H1 (cell line): ENCODE results near the gene FADD.

Source experiments
- CBX5 ChIP-seq: fragments of 300-800, 300-1000 bp; sonication (generic); IDR thresholded peaks from 2 replicates; pipeline ENCODE4 v1.7.1; 2016; ENCODE audit warnings: antibody characterized with exemption, low read length, low read depth
- GABPA ChIP-seq: IDR thresholded peaks from 2 replicates; pipeline ENCODE4 v1.6.1; 2011; ENCODE audit warnings: mild to moderate bottlenecking, low read length, moderate library complexity, borderline replicate concordance; ENCODE audit not compliant: insufficient read depth
- POLR2A ChIP-seq, 2 experiments: IDR thresholded peaks; 1 replicate in 1 of 2; 2 replicates in 1 of 2; pipeline ENCODE4 v1.6.1; 2011; ENCODE audit warnings: low read depth in 2 of 2, low read length in 2 of 2, mild to moderate bottlenecking in 2 of 2; ENCODE audit errors: control extremely low read depth in 1 of 2
- POLR2AphosphoS5 ChIP-seq: IDR thresholded peaks from 2 replicates; pipeline ENCODE4 v1.6.1; 2011; ENCODE audit warnings: low read depth, low read length
- SP1 ChIP-seq: IDR thresholded peaks from 2 replicates; pipeline ENCODE4 v1.6.1; 2011; ENCODE audit warnings: low read depth, low read length
- TF ChIP-seq, protein P1 (sequence below), 3 experiments: IDR thresholded peaks; 1 replicate in 2 of 3; 2 replicates in 1 of 3; pipeline versions ENCODE4 v1.5.1 to v1.6.1; 2011; ENCODE audit warnings: low read length in 3 of 3, mild to moderate bottlenecking in 3 of 3, inconsistent platforms in 2 of 3, low read depth in 1 of 3, moderate library complexity in 1 of 3; ENCODE audit not compliant: insufficient read depth in 1 of 3; ENCODE audit errors: control extremely low read depth in 1 of 3

DNA sequence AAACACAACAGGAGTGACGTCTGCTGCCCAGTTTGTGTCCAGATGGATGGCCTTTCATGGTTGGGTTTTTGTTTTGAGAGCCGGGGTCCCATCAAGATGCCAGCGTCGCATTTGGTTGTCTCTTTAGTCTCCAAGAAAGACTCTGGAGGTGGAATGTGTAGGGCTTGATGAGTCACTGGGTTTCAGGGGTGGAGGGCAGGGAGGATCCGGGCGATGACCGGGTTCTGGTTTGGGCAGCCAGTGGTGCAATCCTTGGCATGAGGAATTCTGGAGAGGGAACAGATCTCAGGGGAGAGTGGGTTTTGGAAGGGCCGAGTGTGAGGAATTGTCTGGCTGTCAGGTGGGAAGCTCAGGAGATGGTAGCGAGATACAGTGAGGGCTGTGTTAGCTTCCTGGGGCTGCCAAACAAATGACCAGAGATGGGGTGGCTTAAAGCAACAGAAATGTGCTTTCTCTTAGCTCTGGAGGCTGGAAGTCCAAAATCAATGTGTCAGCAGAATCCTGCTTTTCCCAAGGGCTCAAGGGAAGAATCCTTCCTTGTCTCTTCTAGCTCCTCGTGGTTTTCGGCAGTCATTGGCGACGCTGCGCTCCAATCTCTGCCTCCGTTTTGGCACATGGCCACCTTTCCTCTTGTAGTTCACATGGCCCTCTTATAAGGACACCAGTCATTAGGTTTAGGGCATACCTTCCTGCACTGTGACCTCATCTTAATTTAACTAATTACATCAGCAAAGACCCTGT is 41.0 kb downstream of the FADD start:
- no peak for TF ChIP-seq GABPA
- TF ChIP-seq, protein P1, sequence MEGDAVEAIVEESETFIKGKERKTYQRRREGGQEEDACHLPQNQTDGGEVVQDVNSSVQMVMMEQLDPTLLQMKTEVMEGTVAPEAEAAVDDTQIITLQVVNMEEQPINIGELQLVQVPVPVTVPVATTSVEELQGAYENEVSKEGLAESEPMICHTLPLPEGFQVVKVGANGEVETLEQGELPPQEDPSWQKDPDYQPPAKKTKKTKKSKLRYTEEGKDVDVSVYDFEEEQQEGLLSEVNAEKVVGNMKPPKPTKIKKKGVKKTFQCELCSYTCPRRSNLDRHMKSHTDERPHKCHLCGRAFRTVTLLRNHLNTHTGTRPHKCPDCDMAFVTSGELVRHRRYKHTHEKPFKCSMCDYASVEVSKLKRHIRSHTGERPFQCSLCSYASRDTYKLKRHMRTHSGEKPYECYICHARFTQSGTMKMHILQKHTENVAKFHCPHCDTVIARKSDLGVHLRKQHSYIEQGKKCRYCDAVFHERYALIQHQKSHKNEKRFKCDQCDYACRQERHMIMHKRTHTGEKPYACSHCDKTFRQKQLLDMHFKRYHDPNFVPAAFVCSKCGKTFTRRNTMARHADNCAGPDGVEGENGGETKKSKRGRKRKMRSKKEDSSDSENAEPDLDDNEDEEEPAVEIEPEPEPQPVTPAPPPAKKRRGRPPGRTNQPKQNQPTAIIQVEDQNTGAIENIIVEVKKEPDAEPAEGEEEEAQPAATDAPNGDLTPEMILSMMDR (IDR thresholded peaks at IDR 0.05; ENCODE audit: control extremely low read depth in 1 of 3, insufficient read depth in 1 of 3, low read depth in 1 of 3, low read length in 3 of 3), result no peak
- no peak for TF ChIP-seq POLR2AphosphoS5
- no peak for TF ChIP-seq POLR2A (IDR thresholded peaks at IDR 0.05; ENCODE audit: control extremely low read depth in 1 of 2, low read depth in 2 of 2, low read length in 2 of 2)
- TF ChIP-seq SP1, result no peak
- TF ChIP-seq CBX5, result no peak
